HG03097 (cell line): ENCODE results near the gene ABCD1.
"Not testable (repeated sequence)": the region's sequence is repeated elsewhere in the genome, so short reads cannot be mapped to it uniquely, and the experiment has no call there.

Source experiments
- ATAC-seq: cut with Tn5 transposase; IDR thresholded peaks from one replicate; pipeline ENCODE4 v1.9.1; 2021; ENCODE audit not compliant: unreplicated experiment, low FRiP score

ABCD1 gene

GRCh38 chrX:153706799-153707198 lies 17.9 kb upstream of the ABCD1 start:
- no peak for ATAC-seq

- ATAC-seq = no peak
These were observed 17.2 kb upstream of the ABCD1 start for GRCh38 chrX:153707406-153707805.

- no peak for ATAC-seq
These were observed 16.2 kb upstream of the ABCD1 start for GRCh38 chrX:153708415-153708814.

GRCh38 chrX:153709726-153710674 lies 14.7 kb upstream of the ABCD1 start:
- ATAC-seq = no peak

- ATAC-seq = no peak
These were observed 10.4 kb upstream of the ABCD1 start for GRCh38 chrX:153714256-153714655.

GRCh38 chrX:153717445-153717844 lies 7.2 kb upstream of the ABCD1 start:
- no peak for ATAC-seq

GRCh38 chrX:153719238-153719637 lies 5.4 kb upstream of the ABCD1 start:
- no peak for ATAC-seq

GRCh38 chrX:153719701-153720100 lies 5.0 kb upstream of the ABCD1 start:
- no peak for ATAC-seq

- ATAC-seq = no peak
These were observed 1.8 kb upstream of the ABCD1 start for GRCh38 chrX:153722704-153723350.

- ATAC-seq = peak; percentile 13
These were observed 1.1 kb upstream of the ABCD1 start for GRCh38 chrX:153723351-153724251.

- no peak for ATAC-seq
These were observed 579 bp downstream of the ABCD1 start for GRCh38 chrX:153725039-153725831.

GRCh38 chrX:153725832-153726285 lies 1.2 kb downstream of the ABCD1 start:
- ATAC-seq = no peak

GRCh38 chrX:153726286-153727122 lies 1.8 kb downstream of the ABCD1 start:
- peak; percentile 34 for ATAC-seq

- no peak for ATAC-seq
These were observed 2.7 kb downstream of the ABCD1 start for GRCh38 chrX:153727123-153727931.

GRCh38 chrX:153728095-153728494 lies 3.4 kb downstream of the ABCD1 start:
- ATAC-seq = no peak

- ATAC-seq = no peak
These were observed 4.4 kb downstream of the ABCD1 start for GRCh38 chrX:153728951-153729631.

- ATAC-seq = not testable (repeated sequence)
These were observed 5.5 kb downstream of the ABCD1 start for GRCh38 chrX:153730115-153730514.
